ENCODE results near the gene AKAP12. TPM values are rescaled to one million over a fixed set of nuclear protein-coding genes. Genes with fewer than 3 reads are reported as not detected.

Gene AKAP12
- total RNA-seq, 1 donor from 2014 or later = 88.1 TPM

GRCh38 chr6:151303231-151303630, 63.5 kb downstream of the AKAP12 start:
- DNase-seq (ENCODE audit: extremely low spot score in 2 of 2) = no peak
- Histone ChIP-seq H3K4me1 (peaks cover 21% of the 10 kb centered on the region), H3K27me3 (no peaks in the 10 kb centered on the region), H3K9me3 (no peaks in the 10 kb centered on the region), H3K4me3 (no peak overlapping the region), H3K27ac (no peak overlapping the region), H3K36me3 (no peaks in the 10 kb centered on the region)
- intact Hi-C loops (cut with DNase I) = no loop called here
- no peak for TF ChIP-seq POLR2AphosphoS5 (IDR thresholded peaks at IDR 0.05; ENCODE audit: insufficient read depth in 1 of 2, low read depth in 1 of 2)
- TF ChIP-seq, protein P1, sequence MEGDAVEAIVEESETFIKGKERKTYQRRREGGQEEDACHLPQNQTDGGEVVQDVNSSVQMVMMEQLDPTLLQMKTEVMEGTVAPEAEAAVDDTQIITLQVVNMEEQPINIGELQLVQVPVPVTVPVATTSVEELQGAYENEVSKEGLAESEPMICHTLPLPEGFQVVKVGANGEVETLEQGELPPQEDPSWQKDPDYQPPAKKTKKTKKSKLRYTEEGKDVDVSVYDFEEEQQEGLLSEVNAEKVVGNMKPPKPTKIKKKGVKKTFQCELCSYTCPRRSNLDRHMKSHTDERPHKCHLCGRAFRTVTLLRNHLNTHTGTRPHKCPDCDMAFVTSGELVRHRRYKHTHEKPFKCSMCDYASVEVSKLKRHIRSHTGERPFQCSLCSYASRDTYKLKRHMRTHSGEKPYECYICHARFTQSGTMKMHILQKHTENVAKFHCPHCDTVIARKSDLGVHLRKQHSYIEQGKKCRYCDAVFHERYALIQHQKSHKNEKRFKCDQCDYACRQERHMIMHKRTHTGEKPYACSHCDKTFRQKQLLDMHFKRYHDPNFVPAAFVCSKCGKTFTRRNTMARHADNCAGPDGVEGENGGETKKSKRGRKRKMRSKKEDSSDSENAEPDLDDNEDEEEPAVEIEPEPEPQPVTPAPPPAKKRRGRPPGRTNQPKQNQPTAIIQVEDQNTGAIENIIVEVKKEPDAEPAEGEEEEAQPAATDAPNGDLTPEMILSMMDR (IDR thresholded peaks at IDR 0.05) = no peak
- TF ChIP-seq POLR2A (IDR thresholded peaks at IDR 0.05) = no peak

DNA sequence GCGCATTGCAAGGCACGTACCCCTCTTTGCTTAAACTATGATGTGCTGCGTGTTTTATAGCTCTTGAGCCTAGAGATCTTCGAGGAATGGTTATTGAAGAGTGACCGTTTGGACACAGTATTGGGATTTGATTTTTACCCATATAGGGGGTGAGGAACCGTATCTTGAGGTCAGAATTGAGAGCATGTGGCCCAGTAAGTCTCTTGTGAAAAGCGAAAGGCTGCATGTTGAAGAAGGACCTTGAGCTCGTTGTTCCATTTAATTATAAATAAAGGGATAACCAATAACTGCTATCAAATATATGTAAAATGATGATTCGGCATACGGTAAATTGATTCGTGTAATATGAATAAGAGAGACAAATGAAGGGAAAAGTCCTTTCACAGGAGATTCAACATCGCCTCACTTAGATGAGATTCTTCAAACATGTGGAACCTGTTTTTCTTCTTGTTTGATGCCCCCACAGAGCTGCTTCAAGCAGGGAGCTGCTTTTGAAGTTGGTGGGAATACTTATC, 66.6 kb downstream of the AKAP12 start:
- no peak overlapping the region for H3K27ac ChIP-seq
- no peaks in the 10 kb centered on the region for H3K27me3 ChIP-seq
- no peak for TF ChIP-seq POLR2AphosphoS5 (IDR thresholded peaks at IDR 0.05; ENCODE audit: insufficient read depth in 1 of 2, low read depth in 1 of 2)
- TF ChIP-seq, protein P1 (IDR thresholded peaks at IDR 0.05) = no peak
- TF ChIP-seq POLR2A (IDR thresholded peaks at IDR 0.05) = no peak
- intact Hi-C loops (cut with DNase I) = no loop called here
- DNase-seq (ENCODE audit: extremely low spot score in 2 of 2) = no peak
- H3K4me1 ChIP-seq = no peaks in the 10 kb centered on the region
- no peaks in the 10 kb centered on the region for H3K36me3 ChIP-seq
- H3K9me3 ChIP-seq = no peaks in the 10 kb centered on the region
- no peak overlapping the region for H3K4me3 ChIP-seq

DNA sequence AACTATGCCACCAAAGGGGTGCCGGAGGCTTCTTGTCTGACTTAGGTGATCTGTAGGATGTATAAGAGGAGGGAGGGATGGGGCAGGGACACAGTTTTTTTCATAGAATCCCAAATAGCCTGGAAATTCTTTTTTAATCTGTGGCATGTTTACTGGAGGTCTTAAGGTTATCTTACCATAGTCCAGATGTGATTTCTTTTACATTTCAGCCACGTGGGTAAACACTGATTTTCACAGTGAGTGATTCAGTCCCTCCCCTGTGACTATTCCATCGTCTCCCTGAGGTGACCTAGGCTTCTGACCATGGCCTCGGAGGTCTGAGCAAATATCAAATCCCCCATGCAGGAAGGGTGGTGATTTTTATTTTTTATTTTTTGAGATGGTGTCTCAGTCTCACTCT, 67.7 kb downstream of the AKAP12 start:
- H3K9me3 ChIP-seq = no peaks in the 10 kb centered on the region
- H3K36me3 ChIP-seq = no peaks in the 10 kb centered on the region
- no peak overlapping the region for H3K4me3 ChIP-seq
- intact Hi-C loops (cut with DNase I) = no loop called here
- DNase-seq (ENCODE audit: extremely low spot score in 2 of 2) = no peak
- no peaks in the 10 kb centered on the region for H3K4me1 ChIP-seq
- H3K27me3 ChIP-seq = no peaks in the 10 kb centered on the region
- H3K27ac ChIP-seq = no peak overlapping the region
- TF ChIP-seq POLR2A (IDR thresholded peaks at IDR 0.05) = no peak
- TF ChIP-seq, protein P1 (IDR thresholded peaks at IDR 0.05) = no peak

DNA sequence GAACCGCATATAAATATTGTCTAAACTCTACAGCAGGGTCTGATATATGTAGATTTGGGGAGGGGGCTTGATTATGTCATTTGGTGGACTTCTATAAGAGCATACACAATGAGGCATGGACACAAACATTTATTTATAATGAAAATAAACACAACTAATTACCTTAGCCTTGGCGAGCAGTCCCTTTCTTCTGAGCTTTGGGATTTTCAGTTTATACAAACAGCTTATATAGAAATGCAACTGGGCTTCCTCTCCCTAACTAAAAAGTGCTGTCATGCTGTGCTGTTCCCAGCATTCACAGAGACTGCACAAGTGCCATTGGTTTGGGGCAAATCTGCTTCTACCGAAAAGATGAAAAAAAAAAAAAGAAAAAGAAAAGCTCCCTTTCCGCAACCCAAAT, 69.9 kb downstream of the AKAP12 start:
- intact Hi-C loops (cut with DNase I) = no loop called here
- Histone ChIP-seq H3K27ac (no peak overlapping the region), H3K4me1 (no peaks in the 10 kb centered on the region), H3K9me3 (no peaks in the 10 kb centered on the region), H3K4me3 (no peak overlapping the region), H3K27me3 (no peaks in the 10 kb centered on the region), H3K36me3 (no peaks in the 10 kb centered on the region)
- DNase-seq (ENCODE audit: extremely low spot score in 2 of 2) = no peak
- TF ChIP-seq, protein P1 (IDR thresholded peaks at IDR 0.05) = no peak
- no peak for TF ChIP-seq POLR2A (IDR thresholded peaks at IDR 0.05)
- no peak for TF ChIP-seq POLR2AphosphoS5 (IDR thresholded peaks at IDR 0.05; ENCODE audit: insufficient read depth in 1 of 2, low read depth in 1 of 2)

GRCh38 chr6:151310279-151310678, 70.5 kb downstream of the AKAP12 start:
- no peaks in the 10 kb centered on the region for H3K27me3 ChIP-seq
- no peaks in the 10 kb centered on the region for H3K36me3 ChIP-seq
- H3K4me1 ChIP-seq = no peaks in the 10 kb centered on the region
- TF ChIP-seq POLR2A (IDR thresholded peaks at IDR 0.05) = no peak
- TF ChIP-seq, protein P1 (IDR thresholded peaks at IDR 0.05) = no peak
- no peak for TF ChIP-seq POLR2AphosphoS5 (IDR thresholded peaks at IDR 0.05; ENCODE audit: insufficient read depth in 1 of 2, low read depth in 1 of 2)
- no peaks in the 10 kb centered on the region for H3K9me3 ChIP-seq
- intact Hi-C loops (cut with DNase I) = no loop called here
- DNase-seq (ENCODE audit: extremely low spot score in 2 of 2) = no peak
- no peak overlapping the region for H3K27ac ChIP-seq
- no peak overlapping the region for H3K4me3 ChIP-seq

Measured in vagina (tissue), 2 donors.